CD4-positive, alpha-beta T cell (primary cell): ENCODE results near the gene SYCP2. TPM values are rescaled to one million over a fixed set of nuclear protein-coding genes. Genes with fewer than 3 reads are reported as not detected.

Experiments used
- ATAC-seq: fragments of 200-7000 bp; cut with Tn5 transposase; one replicate; pipeline ENCODE4 v1.10.0; 2022; ENCODE audit warnings: mild to moderate bottlenecking; ENCODE audit not compliant: poor library complexity
- CTCF ChIA-PET: fragments of 350-600 bp; sonication (Branson Sonifier 250); formaldehyde crosslinking; loops from one replicate; lab custom pipeline; 2021; ENCODE audit warnings: antibody characterized with exemption, inconsistent platforms; lab: Charles Lee
- POLR2A ChIA-PET: fragments of 350-600 bp; sonication (Branson Sonifier 250); formaldehyde crosslinking; loops from one replicate; lab custom pipeline; 2021; ENCODE audit warnings: antibody characterized with exemption, inconsistent platforms; lab: Charles Lee
- DNase-seq, 14 experiments: peaks; one replicate each; pipeline ENCODE4 v3.0.0-alpha.2; 2013 to 2020; ENCODE audit warnings: mixed read lengths in 2 of 14
- H3K27ac ChIP-seq, 2 donors: one replicate each; pipeline versions ENCODE4 v1.5.1 to v1.7.0; 2013; ENCODE audit warnings: low read length in 2 of 2, low read depth in 1 of 2, mild to moderate bottlenecking in 1 of 2
- H3K27me3 ChIP-seq, 2 experiments: 1 replicate in 1 of 2; 2 replicates in 1 of 2; pipeline versions ENCODE4 v1.6.1 to v1.7.0; 2013; ENCODE audit warnings: low read length in 2 of 2, control low read depth in 1 of 2, mild to moderate bottlenecking in 1 of 2, moderate library complexity in 1 of 2; ENCODE audit not compliant: insufficient read depth in 2 of 2, control insufficient read depth in 1 of 2
- H3K36me3 ChIP-seq: one replicate; pipeline ENCODE4 v1.6.1; 2013; ENCODE audit warnings: low read length, control low read depth; ENCODE audit not compliant: insufficient read depth
- H3K4me1 ChIP-seq: one replicate; pipeline ENCODE4 v1.6.1; 2013; ENCODE audit warnings: low read length, control low read depth; ENCODE audit not compliant: insufficient read depth
- H3K4me3 ChIP-seq: one replicate; pipeline ENCODE4 v1.5.1; 2013; ENCODE audit warnings: mild to moderate bottlenecking, low read length, moderate library complexity
- H3K9me3 ChIP-seq, 2 experiments: 1 replicate in 1 of 2; 2 replicates in 1 of 2; pipeline versions ENCODE4 v1.6.1 to v1.7.0; 2013; ENCODE audit warnings: low read length in 2 of 2, mild to moderate bottlenecking in 2 of 2, control low read depth in 1 of 2, moderate library complexity in 1 of 2; ENCODE audit not compliant: control insufficient read depth in 1 of 2, insufficient read depth in 1 of 2
- H3K27ac Mint-ChIP-seq: one replicate; pipeline ENCODE4 v1.8.0; 2020; ENCODE audit warnings: mixed read lengths
- H3K27me3 Mint-ChIP-seq: one replicate; pipeline ENCODE4 v1.8.0; 2021; ENCODE audit warnings: mixed read lengths
- H3K36me3 Mint-ChIP-seq: one replicate; pipeline ENCODE4 v1.8.0; 2021; ENCODE audit warnings: low read depth, mixed read lengths
- H3K4me1 Mint-ChIP-seq: one replicate; pipeline ENCODE4 v1.8.0; 2021; ENCODE audit warnings: low read depth, mixed read lengths
- H3K4me3 Mint-ChIP-seq: one replicate; pipeline ENCODE4 v1.8.0; 2020; ENCODE audit warnings: mild to moderate bottlenecking, mixed read lengths
- H3K9me3 Mint-ChIP-seq: one replicate; pipeline ENCODE4 v1.8.0; 2020; ENCODE audit warnings: mixed read lengths
- intact Hi-C, 2 experiments: fragments of 100-400 bp; cut with DNase I in 1 of 2; cut with micrococcal nuclease in 1 of 2; formaldehyde crosslinking; loops; one replicate each; pipeline versions ENCODE4 v1.15.1 to v1.9.0; 2023 to 2025; cut with DNase I, micrococcal nuclease
- total RNA-seq, 174 experiments: library from RNA in 2 of 174; stranded (reverse) in 2 of 174; gene quantifications; one replicate each; pipeline ENCODE4 v1.2.3 and lab custom pipeline; 2021 to 2026
- TF ChIP-seq, protein P1 (sequence below): fragments of 200-600 bp; IDR thresholded peaks from one replicate; pipeline ENCODE4 v1.8.0; 2022; ENCODE audit warnings: antibody characterized with exemption, mild to moderate bottlenecking

SYCP2 gene
- total RNA-seq, 2 experiments from 2014 or later, result 4.4 to 4.6 TPM

DNA sequence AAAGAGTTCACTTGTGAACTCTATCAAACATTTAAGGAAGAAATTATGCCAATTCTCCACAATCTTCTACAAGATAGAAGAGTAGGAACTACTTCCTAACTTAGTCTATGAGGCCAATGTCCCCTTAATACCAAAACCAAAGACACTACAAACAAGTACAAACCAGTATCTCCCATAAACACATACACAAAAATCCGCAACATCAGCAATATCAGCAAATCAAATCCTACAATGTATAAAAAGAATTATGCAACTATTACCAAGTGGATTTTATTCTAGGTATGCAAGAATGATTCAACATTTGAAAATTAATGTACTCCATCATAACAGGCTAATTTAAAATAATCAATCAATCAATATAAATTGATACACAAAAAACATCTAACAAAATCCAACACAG is 45.4 kb downstream of the SYCP2 start:
- DNase-seq (no peak), ATAC-seq (no peak)
- no peak overlapping the region for H3K4me3 Mint-ChIP-seq
- Histone ChIP-seq H3K27me3 (no peaks in the 10 kb centered on the region), H3K36me3 (no peaks in the 10 kb centered on the region), H3K9me3 (no peaks in the 10 kb centered on the region), H3K27ac (no peak overlapping the region), H3K4me1 (no peaks in the 10 kb centered on the region), H3K4me3 (no peak overlapping the region)
- intact Hi-C loops, result no loop called here
- H3K27me3 Mint-ChIP-seq, result no peaks in the 10 kb centered on the region
- no peaks in the 10 kb centered on the region for H3K9me3 Mint-ChIP-seq
- no peaks in the 10 kb centered on the region for H3K4me1 Mint-ChIP-seq
- no peaks in the 10 kb centered on the region for H3K36me3 Mint-ChIP-seq
- ChIA-PET POLR2A (no interaction called here), CTCF (no interaction called here)
- TF ChIP-seq, protein P1, sequence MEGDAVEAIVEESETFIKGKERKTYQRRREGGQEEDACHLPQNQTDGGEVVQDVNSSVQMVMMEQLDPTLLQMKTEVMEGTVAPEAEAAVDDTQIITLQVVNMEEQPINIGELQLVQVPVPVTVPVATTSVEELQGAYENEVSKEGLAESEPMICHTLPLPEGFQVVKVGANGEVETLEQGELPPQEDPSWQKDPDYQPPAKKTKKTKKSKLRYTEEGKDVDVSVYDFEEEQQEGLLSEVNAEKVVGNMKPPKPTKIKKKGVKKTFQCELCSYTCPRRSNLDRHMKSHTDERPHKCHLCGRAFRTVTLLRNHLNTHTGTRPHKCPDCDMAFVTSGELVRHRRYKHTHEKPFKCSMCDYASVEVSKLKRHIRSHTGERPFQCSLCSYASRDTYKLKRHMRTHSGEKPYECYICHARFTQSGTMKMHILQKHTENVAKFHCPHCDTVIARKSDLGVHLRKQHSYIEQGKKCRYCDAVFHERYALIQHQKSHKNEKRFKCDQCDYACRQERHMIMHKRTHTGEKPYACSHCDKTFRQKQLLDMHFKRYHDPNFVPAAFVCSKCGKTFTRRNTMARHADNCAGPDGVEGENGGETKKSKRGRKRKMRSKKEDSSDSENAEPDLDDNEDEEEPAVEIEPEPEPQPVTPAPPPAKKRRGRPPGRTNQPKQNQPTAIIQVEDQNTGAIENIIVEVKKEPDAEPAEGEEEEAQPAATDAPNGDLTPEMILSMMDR, result no peak
- no peak overlapping the region for H3K27ac Mint-ChIP-seq

DNA sequence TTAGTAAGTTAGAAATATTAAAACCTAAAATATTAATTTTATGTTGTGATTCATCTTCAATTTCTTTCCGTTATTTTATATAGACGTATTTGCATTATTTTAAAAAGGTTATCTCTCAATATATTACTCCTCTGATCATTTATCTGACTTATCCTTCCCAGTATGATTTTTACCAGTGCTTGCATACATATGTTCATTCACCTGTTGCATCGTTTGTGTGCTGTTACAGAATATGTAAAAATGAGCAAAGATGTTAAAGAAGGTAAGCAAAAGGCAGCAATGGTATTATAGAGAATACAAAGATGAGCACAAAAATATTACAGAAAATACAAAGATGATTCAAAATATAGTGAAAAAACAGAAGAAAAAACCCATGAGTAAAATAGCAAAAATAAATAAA is 48.9 kb downstream of the SYCP2 start:
- intact Hi-C loops, result no loop called here
- H3K4me1 Mint-ChIP-seq, result no peaks in the 10 kb centered on the region
- H3K27ac ChIP-seq, result no peak overlapping the region
- ChIA-PET CTCF (no interaction called here), POLR2A (no interaction called here)
- no peak overlapping the region for H3K4me3 ChIP-seq
- ATAC-seq (no peak), DNase-seq (no peak)
- no peaks in the 10 kb centered on the region for H3K9me3 ChIP-seq
- H3K36me3 ChIP-seq, result no peaks in the 10 kb centered on the region
- no peaks in the 10 kb centered on the region for H3K9me3 Mint-ChIP-seq
- H3K27ac Mint-ChIP-seq, result no peak overlapping the region
- TF ChIP-seq, protein P1, result no peak
- H3K4me1 ChIP-seq, result no peaks in the 10 kb centered on the region
- no peaks in the 10 kb centered on the region for H3K27me3 Mint-ChIP-seq
- H3K4me3 Mint-ChIP-seq, result no peak overlapping the region
- H3K27me3 ChIP-seq, result no peaks in the 10 kb centered on the region
- H3K36me3 Mint-ChIP-seq, result no peaks in the 10 kb centered on the region

DNA sequence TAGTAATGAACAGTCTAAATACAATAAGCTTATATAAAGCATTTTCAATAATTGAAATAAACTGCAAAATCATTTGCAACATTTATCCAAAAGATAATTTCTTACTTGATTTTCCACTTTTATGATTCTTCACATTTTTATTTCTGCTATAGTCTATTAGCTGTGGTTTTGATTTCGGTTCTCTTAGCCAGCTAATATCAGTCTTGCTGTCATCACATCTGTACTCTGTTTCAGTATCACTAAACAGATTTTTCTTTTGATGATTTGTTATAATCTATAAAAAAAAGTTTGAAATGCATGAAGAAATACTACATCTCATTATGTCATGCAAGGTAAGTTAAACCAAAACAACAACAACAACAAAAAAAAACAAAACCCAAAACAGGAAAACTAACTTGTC is 53.2 kb downstream of the SYCP2 start:
- TF ChIP-seq, protein P1, result no peak
- no peaks in the 10 kb centered on the region for H3K9me3 ChIP-seq
- ChIA-PET CTCF (no interaction called here), POLR2A (no interaction called here)
- Mint-ChIP-seq H3K27me3 (no peaks in the 10 kb centered on the region), H3K27ac (no peak overlapping the region), H3K4me3 (no peak overlapping the region), H3K4me1 (no peaks in the 10 kb centered on the region), H3K36me3 (no peaks in the 10 kb centered on the region), H3K9me3 (no peaks in the 10 kb centered on the region)
- no peaks in the 10 kb centered on the region for H3K36me3 ChIP-seq
- H3K4me1 ChIP-seq, result no peaks in the 10 kb centered on the region
- no peaks in the 10 kb centered on the region for H3K27me3 ChIP-seq
- H3K27ac ChIP-seq, result no peak overlapping the region
- ATAC-seq (no peak), DNase-seq (no peak)
- no peak overlapping the region for H3K4me3 ChIP-seq
- intact Hi-C loops, result no loop called here
